HepG2 (cell line): ENCODE results near the gene KAZN. TPM values are rescaled to one million over a fixed set of nuclear protein-coding genes. Genes with fewer than 3 reads are reported as not detected.

Experiments
- E2F5 ChIP-seq: sonication (generic); formaldehyde crosslinking; conservative IDR thresholded peaks from 2 replicates; pipeline ENCODE4 v1.4.0; 2020; ENCODE audit warnings: missing genetic modification reagents
- FOSL1 ChIP-seq: sonication (generic); formaldehyde crosslinking; IDR thresholded peaks from 2 replicates; pipeline ENCODE4 v1.9.0; 2021; ENCODE audit warnings: missing genetic modification reagents, borderline replicate concordance
- FOXK1 ChIP-seq: sonication (generic); formaldehyde crosslinking; IDR thresholded peaks from 2 replicates; pipeline ENCODE4 v1.4.0; 2020; ENCODE audit warnings: low read depth, missing genetic modification reagents, borderline replicate concordance
- GFI1 ChIP-seq: sonication (generic); formaldehyde crosslinking; IDR thresholded peaks from 2 replicates; pipeline ENCODE4 v1.5.0; 2020; ENCODE audit warnings: missing genetic modification reagents, mild to moderate bottlenecking, borderline replicate concordance
- ISL2 ChIP-seq: sonication (generic); formaldehyde crosslinking; IDR thresholded peaks from 2 replicates; pipeline ENCODE4 v1.5.0; 2020; ENCODE audit warnings: missing genetic modification reagents
- NCOA5 ChIP-seq: sonication (generic); formaldehyde crosslinking; IDR thresholded peaks from 2 replicates; pipeline ENCODE4 v1.4.0; 2020; ENCODE audit warnings: missing genetic modification reagents
- NFKB2 ChIP-seq: sonication (generic); formaldehyde crosslinking; IDR thresholded peaks from 2 replicates; pipeline ENCODE4 v1.4.0; 2020; ENCODE audit warnings: missing genetic modification reagents, borderline replicate concordance
- NR2F1 ChIP-seq, 2 experiments: fragments of 450-650 bp in 1 of 2; formaldehyde crosslinking in 1 of 2; IDR thresholded peaks; 2 replicates each; pipeline versions ENCODE4 v1.5.0 to v1.6.1; 2016 to 2020; ENCODE audit warnings: mild to moderate bottlenecking in 1 of 2, missing compliant biosample characterization in 1 of 2, missing genetic modification reagents in 1 of 2, moderate library complexity in 1 of 2
- PHF21A ChIP-seq: sonication (generic); formaldehyde crosslinking; IDR thresholded peaks from 2 replicates; pipeline ENCODE4 v1.5.0; 2020; ENCODE audit warnings: mild to moderate bottlenecking, missing genetic modification reagents
- POLR2AphosphoS5 ChIP-seq: IDR thresholded peaks from 2 replicates; pipeline ENCODE4 v1.6.1; 2012; ENCODE audit warnings: low read depth, low read length
- RFX1 ChIP-seq: fragments of 450-650 bp; IDR thresholded peaks from 2 replicates; pipeline ENCODE4 v1.6.1; 2017
- ZBTB20 ChIP-seq: sonication (generic); formaldehyde crosslinking; IDR thresholded peaks from 2 replicates; pipeline ENCODE4 v1.8.1; 2023; ENCODE audit warnings: missing genetic modification reagents, low read depth, mild to moderate bottlenecking, borderline replicate concordance
- ZNF138 ChIP-seq: sonication (generic); formaldehyde crosslinking; IDR thresholded peaks from 2 replicates; pipeline ENCODE4 v1.5.0; 2020; ENCODE audit warnings: mild to moderate bottlenecking, low read depth, missing genetic modification reagents
- ZNF382 ChIP-seq: sonication (generic); formaldehyde crosslinking; IDR thresholded peaks from 2 replicates; pipeline ENCODE4 v1.5.0; 2020; ENCODE audit warnings: missing genetic modification reagents, mild to moderate bottlenecking, borderline replicate concordance
- ZNF496 ChIP-seq: sonication (generic); formaldehyde crosslinking; IDR thresholded peaks from 2 replicates; pipeline ENCODE4 v1.8.1; 2023; ENCODE audit warnings: mild to moderate bottlenecking, moderate library complexity, missing genetic modification reagents; ENCODE audit not compliant: insufficient replicate concordance
- ZNF616 ChIP-seq: sonication (generic); formaldehyde crosslinking; IDR thresholded peaks from 2 replicates; pipeline ENCODE4 v1.5.0; 2020; ENCODE audit warnings: low read depth, mild to moderate bottlenecking, missing genetic modification reagents
- ZNF761 ChIP-seq: sonication (generic); formaldehyde crosslinking; conservative IDR thresholded peaks from 2 replicates; pipeline ENCODE4 v1.4.0; 2020; ENCODE audit warnings: mild to moderate bottlenecking, missing genetic modification reagents
- ZNF775 ChIP-seq: sonication (generic); formaldehyde crosslinking; IDR thresholded peaks from 2 replicates; pipeline ENCODE4 v1.4.0; 2020; ENCODE audit warnings: missing genetic modification reagents, mild to moderate bottlenecking, moderate library complexity, borderline replicate concordance
- ZNF788 ChIP-seq: sonication (generic); formaldehyde crosslinking; IDR thresholded peaks from 2 replicates; pipeline ENCODE4 v1.5.0; 2020; ENCODE audit warnings: mild to moderate bottlenecking, missing genetic modification reagents, borderline replicate concordance
- ZSCAN29 ChIP-seq: sonication (generic); formaldehyde crosslinking; conservative IDR thresholded peaks from 2 replicates; pipeline ENCODE4 v1.4.0; 2020; ENCODE audit warnings: mild to moderate bottlenecking, missing genetic modification reagents
- ZSCAN9 ChIP-seq: IDR thresholded peaks from 2 replicates; pipeline ENCODE4 v1.6.1; 2016; ENCODE audit warnings: borderline replicate concordance
- polyA plus RNA-seq, 8 experiments: library from polyadenylated mRNA; depleted of rRNA in 3 of 8; stranded (reverse) in 7 of 8; unstranded in 1 of 8; fragments of >200 nt; fragmentation: Illumina TruSeq in 4 of 8; extraction: Trizol in 4 of 8; gene quantifications; 2 replicates each; pipeline versions ENCODE4 v1.2.1 to v1.2.3, GENCODE V29; 2011 to 2016; ENCODE audit warnings: low read depth in 4 of 8, missing spikeins in 1 of 8, mixed read lengths in 1 of 8; ENCODE audit not compliant: insufficient read depth in 1 of 8
- total RNA-seq, 5 experiments: library from RNA; depleted of rRNA; stranded (reverse); fragments of >200 nt; fragmentation: Illumina TruSeq; extraction: Trizol; gene quantifications; 2 replicates each; pipeline ENCODE4 v1.2.3, GENCODE V29; 2016; ENCODE audit warnings: low read depth in 1 of 5
- TF ChIP-seq, protein P1 (sequence below): IDR thresholded peaks from 2 replicates; pipeline ENCODE4 v1.4.0; 2020; ENCODE audit warnings: mild to moderate bottlenecking, missing genetic modification reagents
- TF ChIP-seq, protein P2 (sequence below): IDR thresholded peaks from 2 replicates; pipeline ENCODE4 v1.6.1; 2016; ENCODE audit warnings: mild to moderate bottlenecking, missing biosample characterization, missing genetic modification reagents
- TF ChIP-seq, protein P3 (sequence below): sonication (generic); formaldehyde crosslinking; conservative IDR thresholded peaks from 2 replicates; pipeline ENCODE4 v1.4.0; 2020; ENCODE audit warnings: missing genetic modification reagents

The KAZN gene
- total and polyA plus RNA-seq, 2 of the 13 experiments (the other 11 are each of a cell fraction or from before 2014, with no cell fraction given) = 10.4 to 13.5 TPM

DNA sequence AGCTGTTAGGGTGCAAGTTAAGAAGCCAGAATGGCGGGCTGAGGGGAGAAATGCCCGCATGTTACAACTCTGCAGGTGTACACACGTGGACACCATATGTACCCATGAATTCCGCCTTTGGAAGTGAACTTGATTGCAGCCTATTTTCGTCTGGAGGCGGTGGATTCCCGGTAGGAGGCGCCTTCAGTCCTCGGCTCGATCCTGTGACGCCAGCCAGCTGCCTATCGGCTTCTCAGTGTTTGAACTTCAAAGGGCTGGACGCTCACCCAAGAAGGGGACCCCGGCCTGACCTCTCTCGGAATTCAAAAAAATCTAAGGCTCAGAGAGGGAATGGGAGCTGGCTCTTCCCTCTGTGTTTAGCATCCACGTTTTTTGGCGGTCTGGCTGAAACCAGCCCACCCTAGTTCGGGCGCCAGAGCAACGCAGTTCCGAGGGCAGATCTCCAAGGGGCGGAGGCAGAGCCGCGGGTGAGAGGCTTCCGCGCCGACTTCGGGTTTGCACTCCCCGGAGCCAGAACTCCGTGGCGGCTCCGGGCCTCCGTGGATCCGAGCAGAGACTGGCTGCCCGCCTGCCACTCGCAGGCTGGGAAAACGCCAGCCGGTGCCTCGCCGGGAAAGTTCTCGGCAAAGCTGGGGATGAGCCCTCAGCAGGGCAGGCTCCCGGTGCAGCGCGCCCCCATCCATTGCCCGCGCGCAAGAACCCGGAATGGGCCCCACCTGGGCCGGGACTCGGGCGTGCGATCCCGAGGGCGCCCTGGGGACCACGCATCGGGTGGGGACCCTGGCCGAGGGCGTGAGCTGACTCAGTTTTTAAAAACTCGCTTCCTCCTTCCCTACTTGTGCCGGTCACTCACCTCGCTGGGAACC, 554.1 kb downstream of the KAZN start (continued):
- TF ChIP-seq NCOA5 (CRISPR knock-in tag) (no peak), ZSCAN29 (CRISPR knock-in tag) (no peak), ZSCAN9 (CRISPR knock-in tag) (no peak), ZNF138 (CRISPR knock-in tag) (no peak), ZNF761 (CRISPR knock-in tag) (no peak), E2F5 (CRISPR knock-in tag) (no peak), ZNF775 (CRISPR knock-in tag) (no peak), ZNF788 (no peak), RFX1 (no peak), PHF21A (CRISPR knock-in tag) (peak; percentile 84), GFI1 (CRISPR knock-in tag) (no peak), POLR2AphosphoS5 (peak; percentile 35), NFKB2 (CRISPR knock-in tag) (no peak), FOSL1 (CRISPR knock-in tag) (no peak), ISL2 (CRISPR knock-in tag) (peak; percentile 42), ZNF382 (CRISPR knock-in tag) (no peak), ZNF616 (CRISPR knock-in tag) (no peak), FOXK1 (peak; percentile 83; the same call in 1 of the 2 replicates), ZNF496 (no peak), NR2F1 (CRISPR knock-in tag; IDR thresholded peaks at IDR 0.05) (peak in 1 of 2 experiments; percentile 70; a peak in 2 of 4 replicates), ZBTB20 (no peak)
- TF ChIP-seq, protein P1, sequence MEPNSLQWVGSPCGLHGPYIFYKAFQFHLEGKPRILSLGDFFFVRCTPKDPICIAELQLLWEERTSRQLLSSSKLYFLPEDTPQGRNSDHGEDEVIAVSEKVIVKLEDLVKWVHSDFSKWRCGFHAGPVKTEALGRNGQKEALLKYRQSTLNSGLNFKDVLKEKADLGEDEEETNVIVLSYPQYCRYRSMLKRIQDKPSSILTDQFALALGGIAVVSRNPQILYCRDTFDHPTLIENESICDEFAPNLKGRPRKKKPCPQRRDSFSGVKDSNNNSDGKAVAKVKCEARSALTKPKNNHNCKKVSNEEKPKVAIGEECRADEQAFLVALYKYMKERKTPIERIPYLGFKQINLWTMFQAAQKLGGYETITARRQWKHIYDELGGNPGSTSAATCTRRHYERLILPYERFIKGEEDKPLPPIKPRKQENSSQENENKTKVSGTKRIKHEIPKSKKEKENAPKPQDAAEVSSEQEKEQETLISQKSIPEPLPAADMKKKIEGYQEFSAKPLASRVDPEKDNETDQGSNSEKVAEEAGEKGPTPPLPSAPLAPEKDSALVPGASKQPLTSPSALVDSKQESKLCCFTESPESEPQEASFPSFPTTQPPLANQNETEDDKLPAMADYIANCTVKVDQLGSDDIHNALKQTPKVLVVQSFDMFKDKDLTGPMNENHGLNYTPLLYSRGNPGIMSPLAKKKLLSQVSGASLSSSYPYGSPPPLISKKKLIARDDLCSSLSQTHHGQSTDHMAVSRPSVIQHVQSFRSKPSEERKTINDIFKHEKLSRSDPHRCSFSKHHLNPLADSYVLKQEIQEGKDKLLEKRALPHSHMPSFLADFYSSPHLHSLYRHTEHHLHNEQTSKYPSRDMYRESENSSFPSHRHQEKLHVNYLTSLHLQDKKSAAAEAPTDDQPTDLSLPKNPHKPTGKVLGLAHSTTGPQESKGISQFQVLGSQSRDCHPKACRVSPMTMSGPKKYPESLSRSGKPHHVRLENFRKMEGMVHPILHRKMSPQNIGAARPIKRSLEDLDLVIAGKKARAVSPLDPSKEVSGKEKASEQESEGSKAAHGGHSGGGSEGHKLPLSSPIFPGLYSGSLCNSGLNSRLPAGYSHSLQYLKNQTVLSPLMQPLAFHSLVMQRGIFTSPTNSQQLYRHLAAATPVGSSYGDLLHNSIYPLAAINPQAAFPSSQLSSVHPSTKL (CRISPR knock-in tag) = peak; percentile 78
- TF ChIP-seq, protein P2, sequence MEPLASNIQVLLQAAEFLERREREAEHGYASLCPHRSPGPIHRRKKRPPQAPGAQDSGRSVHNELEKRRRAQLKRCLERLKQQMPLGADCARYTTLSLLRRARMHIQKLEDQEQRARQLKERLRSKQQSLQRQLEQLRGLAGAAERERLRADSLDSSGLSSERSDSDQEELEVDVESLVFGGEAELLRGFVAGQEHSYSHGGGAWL (CRISPR knock-in tag) = 0 out of 2 replicates have a peak, but pooled peaks have one; percentile 17
- TF ChIP-seq, protein P3, sequence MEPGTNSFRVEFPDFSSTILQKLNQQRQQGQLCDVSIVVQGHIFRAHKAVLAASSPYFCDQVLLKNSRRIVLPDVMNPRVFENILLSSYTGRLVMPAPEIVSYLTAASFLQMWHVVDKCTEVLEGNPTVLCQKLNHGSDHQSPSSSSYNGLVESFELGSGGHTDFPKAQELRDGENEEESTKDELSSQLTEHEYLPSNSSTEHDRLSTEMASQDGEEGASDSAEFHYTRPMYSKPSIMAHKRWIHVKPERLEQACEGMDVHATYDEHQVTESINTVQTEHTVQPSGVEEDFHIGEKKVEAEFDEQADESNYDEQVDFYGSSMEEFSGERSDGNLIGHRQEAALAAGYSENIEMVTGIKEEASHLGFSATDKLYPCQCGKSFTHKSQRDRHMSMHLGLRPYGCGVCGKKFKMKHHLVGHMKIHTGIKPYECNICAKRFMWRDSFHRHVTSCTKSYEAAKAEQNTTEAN = no peak
